Upper lobe of right lung (tissue), 1 donor: ENCODE results near the gene CTBP2. TPM values are rescaled to one million over a fixed set of nuclear protein-coding genes. Genes with fewer than 3 reads are reported as not detected.
A peak's percentile ranks its signal among the peaks of the same experiment; 100 is the strongest.

Source experiments
- ATAC-seq: fragments of 200-7000 bp; cut with Tn5 transposase; one replicate; pipeline ENCODE4 v1.9.1; 2020; ENCODE audit warnings: mild to moderate bottlenecking, moderate library complexity
- DNase-seq: peaks from one replicate; pipeline ENCODE4 v3.0.0-alpha.2; 2020
- H3K27ac ChIP-seq: fragments of 200-600 bp; one replicate; pipeline ENCODE4 v1.8.0; 2022
- H3K27me3 ChIP-seq: fragments of 200-600 bp; one replicate; pipeline ENCODE4 v1.8.0; 2022; ENCODE audit warnings: mild to moderate bottlenecking
- H3K36me3 ChIP-seq: fragments of 200-600 bp; one replicate; pipeline ENCODE4 v1.8.0; 2022
- H3K4me1 ChIP-seq: fragments of 200-600 bp; one replicate; pipeline ENCODE4 v1.8.0; 2022
- H3K4me3 ChIP-seq: fragments of 200-600 bp; one replicate; pipeline ENCODE4 v1.8.0; 2022; ENCODE audit warnings: mild to moderate bottlenecking
- H3K9me3 ChIP-seq: fragments of 200-600 bp; one replicate; pipeline ENCODE4 v1.8.0; 2022
- intact Hi-C: fragments of 100-400 bp; cut with DNase I; formaldehyde crosslinking; loops from one replicate; pipeline ENCODE4 v1.11.0; 2022
- total RNA-seq: library from RNA; stranded (reverse); fragmentation: NEBNext Ultra II Directional; extraction: Animal tissue kit (Norgen Biotek cat#: 25700); gene quantifications from one replicate; pipeline ENCODE4 v1.2.1, GENCODE V29; 2021
- TF ChIP-seq, protein P1 (sequence below): fragments of 200-600 bp; IDR thresholded peaks from one replicate; pipeline ENCODE4 v1.8.0; 2022; ENCODE audit warnings: antibody characterized with exemption
- donor health status: DM: no; HTN: yes; CAD: no; lungs with severe emphysema.

CTBP2 gene
- total RNA-seq, 1 donor from 2014 or later: 66.7 TPM

DNA sequence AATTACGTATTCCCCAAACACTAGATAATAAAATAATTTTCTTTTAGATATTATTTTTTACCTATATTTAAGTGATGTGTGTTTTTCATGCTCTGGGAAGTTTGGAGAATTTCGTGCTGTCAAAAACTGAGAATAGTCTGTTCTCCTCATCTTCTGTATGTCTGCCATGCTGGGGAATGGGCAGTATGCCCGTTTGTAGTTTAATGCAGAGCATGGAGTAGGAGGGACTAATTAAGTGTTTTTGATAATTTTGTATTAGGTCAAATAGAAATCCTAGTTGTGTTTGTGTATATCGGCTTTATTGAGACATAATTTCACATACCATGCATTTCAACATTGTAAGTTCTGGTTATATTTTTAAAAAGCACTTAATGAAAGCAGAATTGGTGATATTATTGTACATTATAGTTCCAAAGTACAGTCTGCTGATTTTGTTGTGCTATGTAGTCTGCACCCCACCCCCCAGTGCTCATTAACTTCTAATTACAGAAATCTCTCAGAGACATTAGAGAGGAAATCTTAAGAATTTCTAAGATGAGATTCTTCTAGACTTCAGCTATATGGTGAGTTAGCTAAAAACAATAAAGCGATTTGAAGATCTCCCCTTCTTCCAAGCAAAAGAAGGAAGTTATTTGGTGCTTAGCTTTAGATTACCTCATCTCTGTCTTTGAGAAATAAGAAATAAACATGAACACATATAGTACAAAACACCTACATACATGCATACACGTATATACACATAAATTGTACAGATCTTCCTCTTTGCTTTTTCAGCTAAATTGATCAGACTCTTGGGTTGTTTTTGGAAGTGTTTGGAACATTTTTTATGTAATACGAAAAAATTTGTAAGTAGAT, 196.3 kb downstream of the CTBP2 start:
- H3K27ac ChIP-seq: no peak overlapping the region
- no peaks in the 10 kb centered on the region for H3K27me3 ChIP-seq
- H3K9me3 ChIP-seq: no peaks in the 10 kb centered on the region
- TF ChIP-seq, protein P1, sequence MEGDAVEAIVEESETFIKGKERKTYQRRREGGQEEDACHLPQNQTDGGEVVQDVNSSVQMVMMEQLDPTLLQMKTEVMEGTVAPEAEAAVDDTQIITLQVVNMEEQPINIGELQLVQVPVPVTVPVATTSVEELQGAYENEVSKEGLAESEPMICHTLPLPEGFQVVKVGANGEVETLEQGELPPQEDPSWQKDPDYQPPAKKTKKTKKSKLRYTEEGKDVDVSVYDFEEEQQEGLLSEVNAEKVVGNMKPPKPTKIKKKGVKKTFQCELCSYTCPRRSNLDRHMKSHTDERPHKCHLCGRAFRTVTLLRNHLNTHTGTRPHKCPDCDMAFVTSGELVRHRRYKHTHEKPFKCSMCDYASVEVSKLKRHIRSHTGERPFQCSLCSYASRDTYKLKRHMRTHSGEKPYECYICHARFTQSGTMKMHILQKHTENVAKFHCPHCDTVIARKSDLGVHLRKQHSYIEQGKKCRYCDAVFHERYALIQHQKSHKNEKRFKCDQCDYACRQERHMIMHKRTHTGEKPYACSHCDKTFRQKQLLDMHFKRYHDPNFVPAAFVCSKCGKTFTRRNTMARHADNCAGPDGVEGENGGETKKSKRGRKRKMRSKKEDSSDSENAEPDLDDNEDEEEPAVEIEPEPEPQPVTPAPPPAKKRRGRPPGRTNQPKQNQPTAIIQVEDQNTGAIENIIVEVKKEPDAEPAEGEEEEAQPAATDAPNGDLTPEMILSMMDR: no peak
- intact Hi-C loops: no loop called here
- DNase-seq: no peak
- no peaks in the 10 kb centered on the region for H3K4me1 ChIP-seq
- H3K36me3 ChIP-seq: peaks cover 38% of the 10 kb centered on the region
- no peak for ATAC-seq
- no peak overlapping the region for H3K4me3 ChIP-seq

DNA sequence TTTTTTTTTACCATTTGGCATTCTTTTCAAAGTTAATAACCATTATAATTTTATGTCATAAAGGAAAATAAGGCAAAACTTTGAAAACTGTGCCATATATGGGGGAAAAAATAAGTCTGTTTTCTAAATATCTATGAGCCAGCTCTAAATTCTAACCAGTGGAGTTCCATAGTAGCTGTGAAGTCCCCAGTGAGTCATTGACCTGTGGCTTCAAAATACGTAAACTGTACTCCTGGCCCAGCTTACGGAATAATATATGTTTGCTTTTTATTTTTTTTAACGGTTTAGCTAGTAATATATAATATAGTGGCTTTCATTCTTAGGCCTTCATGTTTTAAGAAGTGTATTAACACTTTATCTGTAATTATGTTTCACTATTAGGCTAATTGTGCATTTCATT, 197.9 kb downstream of the CTBP2 start:
- Histone ChIP-seq H3K9me3 (no peaks in the 10 kb centered on the region), H3K4me3 (no peak overlapping the region), H3K27ac (no peak overlapping the region), H3K4me1 (peaks cover 5% of the 10 kb centered on the region), H3K27me3 (no peaks in the 10 kb centered on the region), H3K36me3 (peaks cover 24% of the 10 kb centered on the region)
- intact Hi-C loops: no loop called here
- DNase-seq: no peak
- TF ChIP-seq, protein P1: no peak
- ATAC-seq: no peak

DNA sequence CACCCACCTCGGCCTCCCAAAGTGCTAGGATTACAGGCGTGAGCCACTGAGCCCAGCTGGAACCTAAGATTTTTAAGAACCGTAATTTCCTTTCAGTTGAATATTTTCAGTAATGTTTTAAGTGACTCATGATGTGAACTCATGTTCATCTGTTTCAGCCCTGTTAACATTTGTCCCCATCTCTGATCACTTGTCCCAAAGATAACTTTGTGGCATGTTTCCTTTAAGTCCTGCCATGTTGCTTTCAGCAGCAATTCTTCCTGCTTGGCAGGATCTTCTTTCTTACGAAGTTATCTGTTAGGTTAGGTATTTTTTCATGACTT, 199.2 kb downstream of the CTBP2 start:
- peaks cover 15% of the 10 kb centered on the region for H3K4me1 ChIP-seq
- intact Hi-C loops: no loop called here
- no peaks in the 10 kb centered on the region for H3K9me3 ChIP-seq
- H3K27me3 ChIP-seq: no peaks in the 10 kb centered on the region
- peaks cover 12% of the 10 kb centered on the region for H3K36me3 ChIP-seq
- DNase-seq (no peak), ATAC-seq (no peak)
- H3K4me3 ChIP-seq: no peak overlapping the region
- TF ChIP-seq, protein P1: no peak
- no peak overlapping the region for H3K27ac ChIP-seq

DNA sequence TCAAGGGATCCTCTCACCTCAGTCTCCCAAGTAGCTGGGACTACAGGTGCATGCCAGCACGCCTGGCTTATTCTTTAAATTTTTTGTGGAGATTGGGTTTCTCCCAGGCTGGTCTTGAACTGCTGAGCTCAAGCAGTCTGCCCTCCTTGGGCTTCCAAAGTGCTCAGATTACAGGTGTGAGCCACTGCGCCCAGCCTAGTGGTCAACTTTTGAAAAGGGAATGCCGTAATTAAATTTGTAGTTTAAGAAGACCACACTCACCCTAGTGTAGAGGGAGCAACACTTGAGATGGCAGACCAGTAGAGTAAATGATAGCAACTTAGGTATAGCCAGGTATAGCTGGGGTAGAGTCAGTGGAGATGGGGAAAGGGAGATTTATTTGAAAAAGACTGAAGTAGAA, 200.8 kb downstream of the CTBP2 start:
- Histone ChIP-seq H3K4me3 (no peak overlapping the region), H3K4me1 (peaks cover 21% of the 10 kb centered on the region), H3K27ac (no peak overlapping the region), H3K9me3 (no peaks in the 10 kb centered on the region), H3K27me3 (no peaks in the 10 kb centered on the region), H3K36me3 (peaks cover 8% of the 10 kb centered on the region)
- intact Hi-C loops: no loop called here
- TF ChIP-seq, protein P1: no peak
- DNase-seq (no peak), ATAC-seq (no peak)

DNA sequence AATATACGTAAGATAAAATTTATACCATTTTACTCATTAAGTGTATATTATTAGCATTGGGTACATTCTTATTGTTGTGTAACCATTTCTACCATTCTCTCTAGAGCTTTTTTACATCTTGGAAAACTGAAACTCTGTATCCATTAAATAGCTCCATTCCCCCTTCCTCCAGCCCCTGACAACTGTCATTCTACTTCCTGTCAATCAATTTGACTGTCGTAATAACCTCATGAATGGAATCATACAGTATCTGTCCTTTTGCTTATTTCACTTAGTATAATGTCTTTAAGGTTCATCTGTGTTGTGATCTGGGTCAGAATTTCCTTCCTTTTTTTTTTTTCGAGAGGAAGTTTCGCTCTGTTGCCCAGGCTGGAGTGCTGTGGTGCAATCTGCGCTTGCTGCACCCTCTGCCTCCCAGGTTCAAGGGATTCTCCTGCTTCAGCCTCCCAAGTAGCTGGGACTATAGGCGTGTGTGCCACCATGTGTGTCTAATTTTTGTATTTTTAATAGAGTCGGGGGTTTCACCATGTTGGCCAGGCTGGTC, 202.9 kb downstream of the CTBP2 start:
- Histone ChIP-seq H3K27me3 (no peaks in the 10 kb centered on the region), H3K4me1 (peaks cover 21% of the 10 kb centered on the region), H3K4me3 (no peak overlapping the region), H3K36me3 (no peaks in the 10 kb centered on the region), H3K9me3 (no peaks in the 10 kb centered on the region), H3K27ac (no peak overlapping the region)
- intact Hi-C loops: no loop called here
- TF ChIP-seq, protein P1: no peak
- DNase-seq (no peak), ATAC-seq (peak; percentile 75)
